Measurements from ENCODE around the gene ARAP1. TPM values are rescaled to one million over a fixed set of nuclear protein-coding genes. Genes with fewer than 3 reads are reported as not detected.

ARAP1 gene
- total RNA-seq, 1 donor = 95.2 TPM

GRCh38 chr11:72768581-72768980 is 16.4 kb upstream of the ARAP1 start:
- H4K20me1 ChIP-seq (ENCODE audit: insufficient read depth, low read length) = no peaks in the 10 kb centered on the region
- no peak for DNase-seq (ENCODE audit: insufficient read length, low spot score, missing footprints)
- no peaks in the 10 kb centered on the region for H3K27me3 ChIP-seq (ENCODE audit: insufficient read depth, low read length)
- H3K4me3 ChIP-seq (ENCODE audit: insufficient read depth, low read length) = no peak overlapping the region
- H2AFZ ChIP-seq (ENCODE audit: low read length) = no peak overlapping the region
- H3K36me3 ChIP-seq (ENCODE audit: insufficient read depth, low read length) = no peaks in the 10 kb centered on the region
- TF ChIP-seq CTCF (IDR thresholded peaks at IDR 0.05; ENCODE audit: extremely low read depth, low read depth, low read length) = no peak
- H3K79me2 ChIP-seq (ENCODE audit: insufficient read depth, low read length) = no peaks in the 10 kb centered on the region
- peaks cover 24% of the 10 kb centered on the region for H3K4me1 ChIP-seq (ENCODE audit: insufficient read depth, low read length)
- H3K27ac ChIP-seq (ENCODE audit: low read depth, low read length) = no peak overlapping the region
- no peak overlapping the region for H3K4me2 ChIP-seq (ENCODE audit: insufficient read depth, low read length)
- no peaks in the 10 kb centered on the region for H3K9me3 ChIP-seq (ENCODE audit: low read depth, low read length)

GRCh38 chr11:72767203-72768062 is 15.2 kb upstream of the ARAP1 start:
- Histone ChIP-seq H3K79me2 (ENCODE audit: insufficient read depth, low read length) (no peaks in the 10 kb centered on the region), H3K4me3 (ENCODE audit: insufficient read depth, low read length) (no peak overlapping the region), H3K4me1 (ENCODE audit: insufficient read depth, low read length) (peaks cover 12% of the 10 kb centered on the region), H3K27me3 (ENCODE audit: insufficient read depth, low read length) (no peaks in the 10 kb centered on the region), H3K27ac (ENCODE audit: low read depth, low read length) (no peak overlapping the region), H3K36me3 (ENCODE audit: insufficient read depth, low read length) (no peaks in the 10 kb centered on the region), H4K20me1 (ENCODE audit: insufficient read depth, low read length) (no peaks in the 10 kb centered on the region), H2AFZ (ENCODE audit: low read length) (no peak overlapping the region), H3K9me3 (ENCODE audit: low read depth, low read length) (no peaks in the 10 kb centered on the region), H3K4me2 (ENCODE audit: insufficient read depth, low read length) (no peak overlapping the region)
- TF ChIP-seq CTCF (IDR thresholded peaks at IDR 0.05; ENCODE audit: extremely low read depth, low read depth, low read length) = no peak
- DNase-seq (ENCODE audit: insufficient read length, low spot score, missing footprints) = no peak

- H2AFZ ChIP-seq (ENCODE audit: low read length) = no peak overlapping the region
- no peak for DNase-seq (ENCODE audit: insufficient read length, low spot score, missing footprints)
- no peaks in the 10 kb centered on the region for H3K27me3 ChIP-seq (ENCODE audit: insufficient read depth, low read length)
- no peaks in the 10 kb centered on the region for H3K9me3 ChIP-seq (ENCODE audit: low read depth, low read length)
- H3K4me2 ChIP-seq (ENCODE audit: insufficient read depth, low read length) = no peak overlapping the region
- no peaks in the 10 kb centered on the region for H4K20me1 ChIP-seq (ENCODE audit: insufficient read depth, low read length)
- H3K4me3 ChIP-seq (ENCODE audit: insufficient read depth, low read length) = no peak overlapping the region
- H3K27ac ChIP-seq (ENCODE audit: low read depth, low read length) = no peak overlapping the region
- H3K36me3 ChIP-seq (ENCODE audit: insufficient read depth, low read length) = no peaks in the 10 kb centered on the region
- H3K79me2 ChIP-seq (ENCODE audit: insufficient read depth, low read length) = no peaks in the 10 kb centered on the region
- no peak for TF ChIP-seq CTCF (IDR thresholded peaks at IDR 0.05; ENCODE audit: extremely low read depth, low read depth, low read length)
- peaks cover 3% of the 10 kb centered on the region for H3K4me1 ChIP-seq (ENCODE audit: insufficient read depth, low read length)
Measured at GRCh38 chr11:72766152-72766902, 14.1 kb upstream of the ARAP1 start.

GRCh38 chr11:72764503-72764902 is 12.3 kb upstream of the ARAP1 start:
- no peaks in the 10 kb centered on the region for H3K36me3 ChIP-seq (ENCODE audit: insufficient read depth, low read length)
- H4K20me1 ChIP-seq (ENCODE audit: insufficient read depth, low read length) = no peaks in the 10 kb centered on the region
- no peak overlapping the region for H3K4me3 ChIP-seq (ENCODE audit: insufficient read depth, low read length)
- H3K9me3 ChIP-seq (ENCODE audit: low read depth, low read length) = no peaks in the 10 kb centered on the region
- DNase-seq (ENCODE audit: insufficient read length, low spot score, missing footprints) = no peak
- H3K79me2 ChIP-seq (ENCODE audit: insufficient read depth, low read length) = no peaks in the 10 kb centered on the region
- no peak overlapping the region for H3K27ac ChIP-seq (ENCODE audit: low read depth, low read length)
- peaks cover 2% of the 10 kb centered on the region for H3K4me1 ChIP-seq (ENCODE audit: insufficient read depth, low read length)
- no peak overlapping the region for H2AFZ ChIP-seq (ENCODE audit: low read length)
- no peak for TF ChIP-seq CTCF (IDR thresholded peaks at IDR 0.05; ENCODE audit: extremely low read depth, low read depth, low read length)
- no peaks in the 10 kb centered on the region for H3K27me3 ChIP-seq (ENCODE audit: insufficient read depth, low read length)
- no peak overlapping the region for H3K4me2 ChIP-seq (ENCODE audit: insufficient read depth, low read length)

Data from osteoblast (primary cell).